GM10266 (cell line): ENCODE results near the gene FUS.

Experiments used
- DNase-seq: peaks from one replicate; pipeline ENCODE4 v3.0.0; 2012; ENCODE audit errors: extremely low spot score
- TF ChIP-seq, protein P1 (sequence below): IDR thresholded peaks from 2 replicates; pipeline ENCODE4 v1.5.1; 2012; ENCODE audit warnings: mild to moderate bottlenecking, low read depth; ENCODE audit not compliant: control insufficient read depth, insufficient read depth; ENCODE audit errors: missing control alignments

FUS gene

DNA sequence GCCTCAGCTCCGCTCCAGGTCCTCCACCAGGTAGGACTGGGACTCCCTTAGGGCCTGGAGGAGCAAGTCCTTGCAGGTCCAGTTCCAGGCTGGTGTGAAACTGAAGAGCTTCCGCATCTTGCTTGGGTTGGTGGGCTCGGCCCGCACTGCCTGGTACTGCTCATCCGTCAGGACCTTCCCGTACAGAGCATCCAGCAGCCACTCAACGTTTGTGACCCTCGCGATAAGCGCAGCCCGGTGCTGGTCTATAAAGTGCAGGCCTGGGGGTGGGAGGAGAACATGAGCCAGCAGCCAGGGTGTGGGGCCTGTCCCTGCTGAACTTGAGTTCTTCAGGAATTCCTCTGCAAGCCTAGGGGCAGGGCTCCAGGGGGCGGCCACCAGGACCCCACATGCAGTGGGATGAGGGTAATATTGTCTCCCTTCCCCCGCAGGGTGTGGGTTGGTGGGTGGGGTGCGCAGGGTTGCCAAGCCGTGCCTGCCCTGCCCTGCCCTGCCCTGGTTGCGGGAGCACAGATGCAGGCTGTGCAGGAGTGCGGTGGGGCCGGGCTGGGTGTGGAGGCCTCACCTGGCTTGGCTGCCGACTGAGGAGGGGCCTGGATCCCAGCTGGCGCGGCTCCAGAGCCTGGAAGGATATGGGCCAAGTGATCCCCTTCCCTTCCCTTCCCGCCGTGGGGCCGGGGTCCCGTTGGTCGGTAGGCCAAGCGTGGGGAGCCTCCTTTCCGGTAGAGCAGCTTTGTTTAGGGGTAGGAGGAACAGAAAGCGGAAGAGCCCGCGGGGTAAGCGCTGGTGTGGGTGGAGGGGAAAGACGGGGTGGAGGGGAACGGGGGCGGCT lies 21.9 kb downstream of the FUS start:
- DNase-seq = no peak
- TF ChIP-seq, protein P1, sequence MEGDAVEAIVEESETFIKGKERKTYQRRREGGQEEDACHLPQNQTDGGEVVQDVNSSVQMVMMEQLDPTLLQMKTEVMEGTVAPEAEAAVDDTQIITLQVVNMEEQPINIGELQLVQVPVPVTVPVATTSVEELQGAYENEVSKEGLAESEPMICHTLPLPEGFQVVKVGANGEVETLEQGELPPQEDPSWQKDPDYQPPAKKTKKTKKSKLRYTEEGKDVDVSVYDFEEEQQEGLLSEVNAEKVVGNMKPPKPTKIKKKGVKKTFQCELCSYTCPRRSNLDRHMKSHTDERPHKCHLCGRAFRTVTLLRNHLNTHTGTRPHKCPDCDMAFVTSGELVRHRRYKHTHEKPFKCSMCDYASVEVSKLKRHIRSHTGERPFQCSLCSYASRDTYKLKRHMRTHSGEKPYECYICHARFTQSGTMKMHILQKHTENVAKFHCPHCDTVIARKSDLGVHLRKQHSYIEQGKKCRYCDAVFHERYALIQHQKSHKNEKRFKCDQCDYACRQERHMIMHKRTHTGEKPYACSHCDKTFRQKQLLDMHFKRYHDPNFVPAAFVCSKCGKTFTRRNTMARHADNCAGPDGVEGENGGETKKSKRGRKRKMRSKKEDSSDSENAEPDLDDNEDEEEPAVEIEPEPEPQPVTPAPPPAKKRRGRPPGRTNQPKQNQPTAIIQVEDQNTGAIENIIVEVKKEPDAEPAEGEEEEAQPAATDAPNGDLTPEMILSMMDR = no peak

DNA sequence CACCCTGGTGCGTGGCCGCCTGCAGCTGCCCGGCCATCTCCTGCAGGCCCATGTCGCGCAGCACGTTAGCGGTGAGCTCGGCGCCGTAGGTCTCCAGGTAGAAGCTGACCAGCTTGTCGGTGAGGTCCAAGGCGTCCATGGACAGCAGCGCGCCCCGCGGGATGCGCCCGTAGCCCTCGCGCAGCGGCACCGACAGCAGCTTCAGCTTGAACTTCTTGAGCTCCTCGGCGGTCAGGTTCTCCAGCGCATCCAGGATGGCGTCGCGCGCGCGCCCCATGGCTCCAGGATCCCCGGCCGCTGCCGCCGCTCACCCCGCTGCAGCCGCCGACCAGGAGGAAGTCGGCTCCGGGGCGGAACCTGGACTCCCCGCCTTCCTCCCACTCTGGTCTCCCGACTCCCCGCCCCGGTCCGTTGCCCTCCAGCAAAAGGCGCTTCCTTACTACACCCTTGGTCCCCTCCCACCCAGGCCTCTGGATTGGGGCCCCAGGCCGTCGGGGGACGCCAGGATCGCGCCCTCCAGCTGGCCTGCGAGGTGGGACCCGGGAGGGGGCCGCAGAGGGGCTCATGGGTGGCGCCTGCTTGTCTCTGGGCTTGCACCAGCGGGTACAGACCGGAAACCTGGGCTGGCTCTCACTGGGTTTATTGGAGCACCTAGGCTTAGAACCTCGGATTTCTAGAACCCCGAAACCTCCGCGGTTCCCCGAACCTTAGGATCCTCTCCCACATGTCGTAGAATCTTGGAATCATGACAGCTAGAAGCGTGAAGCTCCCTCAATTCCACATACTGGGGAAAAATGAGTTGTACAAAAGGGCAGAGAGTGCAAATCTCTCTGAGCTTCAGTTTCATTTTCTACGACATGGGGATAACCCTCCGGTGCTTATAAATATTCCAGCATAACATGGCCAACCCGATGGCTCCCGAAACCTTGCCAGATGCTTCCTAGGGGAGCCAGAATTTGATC lies 22.8 kb downstream of the FUS start, which contains the start of gene PYCARD:
TSS of gene PYCARD (minus strand) at position 347 of the 962 bp plus-strand sequence. CDS start at position 277, 70 bp downstream.
- no peak for DNase-seq
- TF ChIP-seq, protein P1 = no peak

DNA sequence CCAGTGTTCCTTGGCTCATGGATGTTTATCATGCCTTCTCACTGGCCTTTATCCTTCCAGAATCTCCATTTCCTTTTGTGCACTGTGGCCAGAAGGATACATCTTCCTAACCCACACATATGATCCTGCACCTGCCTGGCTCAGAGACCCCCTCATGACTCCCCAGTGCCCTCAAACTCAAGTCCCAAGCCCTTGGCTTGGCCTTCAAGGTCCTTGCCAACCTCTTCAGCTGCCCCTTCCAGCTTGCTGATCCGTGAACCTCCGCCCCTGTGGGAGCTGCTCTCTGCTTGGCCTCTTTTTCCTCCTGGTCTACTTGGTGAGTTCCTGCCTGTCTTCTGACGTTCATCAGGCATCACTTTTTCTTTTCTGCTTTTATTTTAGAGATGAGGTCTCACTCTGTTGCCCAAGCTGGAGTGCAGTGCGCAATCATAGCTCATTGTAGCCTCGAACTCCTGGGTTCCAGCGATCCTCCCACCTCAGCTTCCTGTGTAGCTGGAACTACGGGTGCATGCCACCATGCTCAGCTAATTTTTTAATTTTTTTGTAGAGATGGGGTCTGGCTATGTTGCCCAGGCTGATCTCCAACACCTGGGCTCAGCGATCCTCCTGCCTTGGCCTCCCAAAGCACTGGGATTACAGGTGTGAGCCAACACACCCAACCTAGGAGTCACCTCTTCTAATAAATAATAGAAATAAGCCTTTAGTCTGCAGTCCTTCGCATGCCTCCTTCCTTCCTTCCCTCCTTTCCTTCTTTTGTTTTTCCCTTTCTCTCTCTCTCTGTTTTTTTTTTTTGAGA lies 25.1 kb downstream of the FUS start:
- TF ChIP-seq, protein P1 = no peak

DNA sequence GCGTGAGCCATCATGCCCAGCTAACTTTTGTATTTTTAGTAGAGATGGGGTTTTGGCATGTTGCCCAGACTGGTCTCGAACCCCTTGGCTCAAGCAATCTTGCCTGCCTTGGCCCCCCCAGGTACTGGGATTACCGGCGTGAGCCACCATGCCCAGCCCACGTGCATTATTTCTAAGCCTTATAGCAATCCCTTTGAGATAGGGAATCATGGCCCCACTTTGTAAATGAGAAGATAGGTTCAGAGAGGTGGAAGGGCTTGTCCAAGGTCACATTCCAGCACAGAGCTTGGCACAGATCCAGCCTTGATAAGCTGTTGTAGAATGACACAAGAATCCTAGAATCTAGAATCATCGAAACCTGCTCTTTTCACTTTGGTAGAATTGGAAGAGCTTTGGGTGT lies 26.8 kb downstream of the FUS start:
- DNase-seq = no peak
- TF ChIP-seq, protein P1 = no peak

More for the DNA sequence above, 25.1 kb downstream of the FUS start:
- DNase-seq = no peak

DNA sequence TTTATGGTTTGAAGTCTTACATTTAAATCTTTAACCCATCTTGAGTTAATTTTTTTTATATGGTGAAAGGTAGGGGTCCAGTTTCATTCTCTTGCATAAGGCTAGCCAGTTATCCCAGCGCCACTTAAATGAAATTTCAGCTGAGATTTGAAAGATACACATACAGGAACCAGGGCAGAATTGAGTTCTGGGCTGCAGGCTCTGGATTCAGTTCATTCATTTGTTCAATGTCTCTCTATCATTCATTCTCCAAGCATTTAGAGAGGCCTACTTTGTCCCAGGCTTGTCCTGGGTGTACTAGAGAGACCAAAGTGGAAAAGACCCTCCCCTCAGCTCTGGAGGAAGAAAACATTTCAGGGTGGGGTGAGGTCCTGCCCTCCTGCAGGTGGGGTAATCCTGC lies 33.4 kb downstream of the FUS start:
- TF ChIP-seq, protein P1 = no peak
- DNase-seq = no peak

DNA sequence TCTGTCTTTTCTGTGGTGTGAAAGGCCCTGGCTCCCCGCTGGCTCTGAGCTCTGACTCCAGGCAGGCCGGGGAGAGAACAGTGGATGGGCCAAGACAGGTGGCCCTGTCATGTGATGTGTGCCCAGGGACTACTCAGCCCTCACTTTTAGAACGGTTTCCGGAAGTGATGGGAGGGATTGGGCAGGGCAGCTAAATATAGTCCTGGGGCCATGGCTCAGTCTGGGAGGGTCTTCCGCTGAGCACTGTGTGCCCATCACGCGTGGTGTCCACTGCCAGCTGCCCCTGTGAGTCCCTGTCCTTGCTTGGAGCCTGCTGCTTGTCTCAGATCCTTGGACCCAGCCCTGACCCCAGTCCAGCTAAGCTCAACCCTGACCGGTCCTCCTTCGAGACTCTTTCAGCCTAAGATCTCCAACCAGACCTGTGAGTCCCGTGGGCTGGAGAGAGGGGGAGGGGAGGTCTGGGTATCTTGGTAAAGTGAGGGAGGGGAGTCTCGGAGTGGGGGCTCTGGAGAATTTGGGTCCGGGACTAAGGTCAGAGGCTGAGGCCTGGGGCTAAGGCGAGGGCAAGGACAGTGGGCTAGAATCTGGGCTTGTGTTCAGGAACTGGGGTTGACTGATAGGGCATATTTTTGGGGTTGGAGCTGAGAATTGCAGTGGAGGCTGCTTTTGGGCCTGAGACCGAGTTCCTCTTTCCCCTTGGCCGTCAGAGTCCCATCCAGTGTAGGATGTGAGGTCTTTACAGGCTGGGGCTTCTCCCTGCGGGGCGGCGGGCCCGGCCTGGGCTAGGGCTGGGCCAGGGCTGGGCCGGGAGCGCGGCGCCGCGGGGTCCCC lies 34.2 kb downstream of the FUS start, which contains the start of gene TRIM72:
TSS of gene TRIM72 (plus strand) at position 243 of the 831 bp plus-strand sequence. CDS start 620 bp downstream, outside the sequence.
- DNase-seq = no peak
- TF ChIP-seq, protein P1 = no peak
